GM12878 (cell line): ENCODE data around the gene GPR39. TPM values are rescaled to one million over a fixed set of nuclear protein-coding genes. Genes with fewer than 3 reads are reported as not detected.

Source experiments
- ATAC-seq: fragments of 200-7000 bp; cut with Tn5 transposase; 3 replicates; pipeline ENCODE4 v1.9.1; 2020; ENCODE audit warnings: mild to moderate bottlenecking, moderate library complexity
- BruUV-seq: library from RNA; stranded (reverse); fragments of 400-500 nt; replicated peaks from 2 replicates; lab custom pipeline; 2021; lab: Mats Ljungman, UMichigan
- CTCF ChIA-PET: fragments of 300-600 bp; sonication (Branson Sonifier 250); formaldehyde crosslinking; extraction: SDS; loops from one replicate; lab custom pipeline; 2021; ENCODE audit warnings: inconsistent platforms; lab: Yijun Ruan, JAX
- POLR2A ChIA-PET: fragments of 350-600 bp; formaldehyde crosslinking; extraction: SDS; loops from one replicate; lab custom pipeline; 2021; ENCODE audit warnings: inconsistent platforms; lab: Charles Lee
- RAD21 ChIA-PET: fragments of 300-600 bp; sonication (Branson Sonifier 250); formaldehyde crosslinking; loops from one replicate; lab custom pipeline; 2023; ENCODE audit warnings: antibody characterized with exemption; ENCODE audit not compliant: unreplicated experiment; lab: Charles Lee
- SMC1A ChIA-PET: fragments of 300-600 bp; sonication (Branson Sonifier 250); formaldehyde crosslinking; loops from one replicate; lab custom pipeline; 2023; ENCODE audit not compliant: unreplicated experiment, uncharacterized antibody; lab: Charles Lee
- DNase-seq: peaks from one replicate; pipeline ENCODE4 v3.0.0-alpha.2; 2011; ENCODE audit warnings: low read depth, low spot score
- FAIRE-seq: peaks from 3 replicates; lab custom pipeline; 2011; peaks lifted over from hg19 to GRCh38; lab: Jason Lieb, UNC
- H2AFZ ChIP-seq: 2 replicates; pipeline ENCODE4 v1.6.0; 2011; ENCODE audit warnings: low read depth, low read length, control low read depth; ENCODE audit not compliant: control insufficient read depth
- H3K27ac ChIP-seq: 2 replicates; pipeline ENCODE4 v1.5.1; 2011; ENCODE audit warnings: control low read depth; ENCODE audit not compliant: control insufficient read depth, insufficient read depth
- H3K27me3 ChIP-seq, 2 experiments: replicated peaks in 1 of 2; 2 replicates each; pipeline versions ENCODE4 v1.6.0 to v1.6.1; 2011; ENCODE audit warnings: low read length in 1 of 2; ENCODE audit not compliant: control insufficient read depth in 2 of 2, insufficient read depth in 2 of 2
- H3K36me3 ChIP-seq, 2 experiments: 2 replicates each; pipeline ENCODE4 v1.5.1; 2011; ENCODE audit warnings: low read length in 1 of 2; ENCODE audit not compliant: control insufficient read depth in 2 of 2, insufficient read depth in 2 of 2
- H3K4me1 ChIP-seq: 2 replicates; pipeline ENCODE4 v1.6.1; 2011; ENCODE audit warnings: mild to moderate bottlenecking, low read length, moderate library complexity, mixed read lengths; ENCODE audit not compliant: control insufficient read depth, insufficient read depth
- H3K4me2 ChIP-seq: 2 replicates; pipeline ENCODE4 v1.6.0; 2011; ENCODE audit warnings: control low read depth; ENCODE audit not compliant: control insufficient read depth, insufficient read depth
- H3K4me3 ChIP-seq: fragments of 200-600 bp; sonication (generic); 2 replicates; pipeline ENCODE4 v1.5.1; 2016
- H3K79me2 ChIP-seq: 2 replicates; pipeline ENCODE4 v1.6.0; 2011; ENCODE audit warnings: low read length; ENCODE audit not compliant: control insufficient read depth, insufficient read depth
- H3K9ac ChIP-seq: 2 replicates; pipeline ENCODE4 v1.8.0; 2011; ENCODE audit warnings: low read length, control low read depth, mixed read lengths; ENCODE audit not compliant: control insufficient read depth, insufficient read depth
- H3K9me3 ChIP-seq: replicated peaks from 3 replicates; pipeline ENCODE4 v1.5.1; 2011; ENCODE audit warnings: mild to moderate bottlenecking, low read length; ENCODE audit not compliant: control insufficient read depth, insufficient read depth
- H4K20me1 ChIP-seq: 2 replicates; pipeline ENCODE4 v1.6.0; 2011; ENCODE audit not compliant: control insufficient read depth, insufficient read depth
- CEBPB ChIP-seq, 2 experiments: fragments of 150-350 bp in 1 of 2; IDR thresholded peaks; 2 replicates each; pipeline ENCODE4 v1.6.1; 2012 to 2014; ENCODE audit warnings: low read depth in 2 of 2, low read length in 2 of 2, borderline replicate concordance in 1 of 2, inconsistent platforms in 1 of 2
- CTCF ChIP-seq, 3 experiments: IDR thresholded peaks in 2 of 3; conservative IDR thresholded peaks in 1 of 3; 2 replicates each; pipeline ENCODE4 v1.5.1; 2011; ENCODE audit warnings: low read depth in 3 of 3, low read length in 3 of 3, mild to moderate bottlenecking in 3 of 3, control low read depth in 2 of 3, moderate library complexity in 2 of 3, inconsistent platforms in 1 of 3, mixed read lengths in 1 of 3; ENCODE audit not compliant: control insufficient read depth in 2 of 3, insufficient read depth in 1 of 3; ENCODE audit errors: extremely low read depth in 1 of 3
- RAD21 ChIP-seq: IDR thresholded peaks from 2 replicates; pipeline ENCODE4 v1.6.1; 2011; ENCODE audit warnings: mild to moderate bottlenecking, low read depth, low read length, moderate library complexity; ENCODE audit not compliant: insufficient read depth
- TBL1XR1 ChIP-seq: IDR thresholded peaks from 2 replicates; pipeline ENCODE4 v1.6.1; 2012; ENCODE audit warnings: low read depth, low read length, improper control_type of control experiment
- WGBS: methylation state at CpG from one replicate; pipeline ENCODE4 v1.1.6; 2016; ENCODE audit warnings: low lambda C conversion rate; ENCODE audit not compliant: insufficient replicate concordance, insufficient coverage; ENCODE audit errors: missing lambda C conversion rate; 5-methylcytosine and 5-hydroxymethylcytosine counted together
- in situ Hi-C: fragments of 300-500 bp; cut with MboI; formaldehyde crosslinking; loops from 9 replicates; pipeline ENCODE4 v1.14.3; 2018; ENCODE audit warnings: mixed read lengths
- intact Hi-C: fragments of 100-400 bp; cut with micrococcal nuclease; formaldehyde crosslinking; loops from one replicate; pipeline ENCODE4 v1.14.2; 2022; ENCODE audit not compliant: unreplicated experiment
- polyA plus RNA-seq, 11 experiments: library from polyadenylated mRNA; depleted of rRNA in 4 of 11; unstranded in 6 of 11; stranded (reverse) in 5 of 11; fragments of >200 nt; fragmentation: Nextera tagmentation in 4 of 11; fragmentation: Illumina TruSeq in 1 of 11; extraction: Ambion mirVana in 4 of 11; extraction: Trizol in 1 of 11; gene quantifications; 1 replicate in 1 of 11; 2 replicates in 10 of 11; pipeline versions ENCODE4 v1.2.1 to v1.2.3, GENCODE V29; 2011 to 2016; ENCODE audit warnings: inconsistent platforms in 2 of 11, missing spikeins in 2 of 11, low read depth in 1 of 11
- total RNA-seq, 4 experiments: library from RNA; depleted of rRNA in 3 of 4; stranded (reverse); fragments of >200 nt in 3 of 4; fragmentation: Illumina TruSeq in 1 of 4; extraction: Trizol in 1 of 4; gene quantifications; 2 replicates each; pipeline versions ENCODE4 v1.2.1 to v1.2.3, GENCODE V29; 2013 to 2021

Gene GPR39
- total and polyA plus RNA-seq, 10 of the 15 experiments (the other 5 are each of a cell fraction or from before 2014, with no cell fraction given): 0.05 to 0.23 TPM; not detected in 8

GRCh38 chr2:132676999-132677398 lies 260.4 kb downstream of the GPR39 start:
- CTCF ChIA-PET: interaction anchor here (0.7 to 4.1 kb wide), 12 partner anchors 9 to 494 kb away, joined by 3 to 26 read pairs (median 4); no protein-coding TSS in a partner anchor
- no peak for FAIRE-seq

More at GRCh38 chr2:132676999-132677398, 260.4 kb downstream of the GPR39 start:
- TF ChIP-seq RAD21 (0 out of 2 replicates have a peak, but pooled peaks have one; percentile 16), TBL1XR1 (no peak), CTCF (IDR thresholded peaks at IDR 0.05 in 2 of 3, conservative IDR thresholded peaks at IDR 0.05 in 1 of 3; ENCODE audit: control insufficient read depth in 2 of 3, extremely low read depth in 1 of 3, insufficient read depth in 1 of 3, low read depth in 3 of 3, low read length in 3 of 3) (peak in 2 of 3 experiments; percentile 16 to 34; a peak in 2 of 6 replicates), CEBPB (IDR thresholded peaks at IDR 0.05; ENCODE audit: borderline replicate concordance in 1 of 2, low read depth in 2 of 2, low read length in 2 of 2) (no peak)
- RAD21 ChIA-PET: interaction anchor here (0.9 to 1.7 kb wide), 6 partner anchors 129 to 495 kb away, joined by 3 to 9 read pairs (median 4); no protein-coding TSS in a partner anchor
- Histone ChIP-seq H3K27ac (no peak overlapping the region), H3K4me1 (no peaks in the 10 kb centered on the region), H3K9me3 (no peaks in the 10 kb centered on the region), H2AFZ (no peak overlapping the region), H3K79me2 (no peaks in the 10 kb centered on the region), H3K36me3 (no peaks in the 10 kb centered on the region), H3K4me3 (no peak overlapping the region), H3K27me3 (no peaks in the 10 kb centered on the region; a peak in 1 of 4 replicates), H4K20me1 (no peaks in the 10 kb centered on the region), H3K4me2 (no peak overlapping the region), H3K9ac (no peak overlapping the region)
- POLR2A ChIA-PET: no interaction called here
- DNase-seq: no peak
- no peak for ATAC-seq
- SMC1A ChIA-PET: interaction anchor here (0.9 to 1.9 kb wide), 7 partner anchors 20 to 494 kb away, joined by 3 to 11 read pairs (median 3); no protein-coding TSS in a partner anchor
- in situ Hi-C loops (no loop called here), intact Hi-C loops (no loop called here)
- WGBS: 15% methylated on average over 2 of the region's 2 CpGs
- BruUV-seq: no TSS peak
